Lower leg skin (tissue), 3 donors: ENCODE measurements around the gene SDK2.

Experiments
- POLR2A ChIP-seq, 2 donors: fragments of 450-650 bp; IDR thresholded peaks; one replicate each; pipeline ENCODE4 v1.6.1; 2016 to 2017; ENCODE audit warnings: antibody characterized with exemption in 2 of 2, mild to moderate bottlenecking in 1 of 2, moderate library complexity in 1 of 2
- TF ChIP-seq, protein P1 (sequence below), 3 donors: fragments of 450-650 bp; IDR thresholded peaks; one replicate each; pipeline ENCODE4 v1.5.1; 2016; ENCODE audit warnings: antibody characterized with exemption in 3 of 3, mild to moderate bottlenecking in 3 of 3, moderate library complexity in 2 of 3

DNA sequence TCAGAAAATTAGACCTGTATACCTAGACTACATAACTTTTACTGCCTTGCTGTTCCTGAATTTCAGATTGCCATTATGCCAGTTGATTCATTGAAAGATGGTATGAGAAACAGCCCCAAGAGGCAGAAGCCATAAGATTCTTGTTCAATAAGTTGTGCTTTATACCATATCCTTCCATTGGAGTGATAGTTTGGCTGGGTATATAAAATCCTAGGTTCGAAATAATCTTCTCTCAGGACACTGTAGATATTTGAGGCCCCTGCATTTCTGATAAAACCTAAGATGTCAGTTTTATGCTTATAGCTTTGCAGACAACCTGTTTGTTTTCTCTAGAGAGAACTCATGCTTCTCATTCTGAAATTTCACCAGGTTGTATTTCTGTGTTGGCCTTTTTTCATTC lies 9.6 kb upstream of the SDK2 start:
- TF ChIP-seq, protein P1, sequence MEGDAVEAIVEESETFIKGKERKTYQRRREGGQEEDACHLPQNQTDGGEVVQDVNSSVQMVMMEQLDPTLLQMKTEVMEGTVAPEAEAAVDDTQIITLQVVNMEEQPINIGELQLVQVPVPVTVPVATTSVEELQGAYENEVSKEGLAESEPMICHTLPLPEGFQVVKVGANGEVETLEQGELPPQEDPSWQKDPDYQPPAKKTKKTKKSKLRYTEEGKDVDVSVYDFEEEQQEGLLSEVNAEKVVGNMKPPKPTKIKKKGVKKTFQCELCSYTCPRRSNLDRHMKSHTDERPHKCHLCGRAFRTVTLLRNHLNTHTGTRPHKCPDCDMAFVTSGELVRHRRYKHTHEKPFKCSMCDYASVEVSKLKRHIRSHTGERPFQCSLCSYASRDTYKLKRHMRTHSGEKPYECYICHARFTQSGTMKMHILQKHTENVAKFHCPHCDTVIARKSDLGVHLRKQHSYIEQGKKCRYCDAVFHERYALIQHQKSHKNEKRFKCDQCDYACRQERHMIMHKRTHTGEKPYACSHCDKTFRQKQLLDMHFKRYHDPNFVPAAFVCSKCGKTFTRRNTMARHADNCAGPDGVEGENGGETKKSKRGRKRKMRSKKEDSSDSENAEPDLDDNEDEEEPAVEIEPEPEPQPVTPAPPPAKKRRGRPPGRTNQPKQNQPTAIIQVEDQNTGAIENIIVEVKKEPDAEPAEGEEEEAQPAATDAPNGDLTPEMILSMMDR (IDR thresholded peaks at IDR 0.05), result no peak
- TF ChIP-seq POLR2A (IDR thresholded peaks at IDR 0.05), result no peak
